ENCODE data around the gene AUTS2.

- no peak for TF ChIP-seq CTCF (IDR thresholded peaks at IDR 0.05)
- TF ChIP-seq POLR2AphosphoS5 (IDR thresholded peaks at IDR 0.05; ENCODE audit: low read depth, low read length): no peak
- TF ChIP-seq, protein P1, sequence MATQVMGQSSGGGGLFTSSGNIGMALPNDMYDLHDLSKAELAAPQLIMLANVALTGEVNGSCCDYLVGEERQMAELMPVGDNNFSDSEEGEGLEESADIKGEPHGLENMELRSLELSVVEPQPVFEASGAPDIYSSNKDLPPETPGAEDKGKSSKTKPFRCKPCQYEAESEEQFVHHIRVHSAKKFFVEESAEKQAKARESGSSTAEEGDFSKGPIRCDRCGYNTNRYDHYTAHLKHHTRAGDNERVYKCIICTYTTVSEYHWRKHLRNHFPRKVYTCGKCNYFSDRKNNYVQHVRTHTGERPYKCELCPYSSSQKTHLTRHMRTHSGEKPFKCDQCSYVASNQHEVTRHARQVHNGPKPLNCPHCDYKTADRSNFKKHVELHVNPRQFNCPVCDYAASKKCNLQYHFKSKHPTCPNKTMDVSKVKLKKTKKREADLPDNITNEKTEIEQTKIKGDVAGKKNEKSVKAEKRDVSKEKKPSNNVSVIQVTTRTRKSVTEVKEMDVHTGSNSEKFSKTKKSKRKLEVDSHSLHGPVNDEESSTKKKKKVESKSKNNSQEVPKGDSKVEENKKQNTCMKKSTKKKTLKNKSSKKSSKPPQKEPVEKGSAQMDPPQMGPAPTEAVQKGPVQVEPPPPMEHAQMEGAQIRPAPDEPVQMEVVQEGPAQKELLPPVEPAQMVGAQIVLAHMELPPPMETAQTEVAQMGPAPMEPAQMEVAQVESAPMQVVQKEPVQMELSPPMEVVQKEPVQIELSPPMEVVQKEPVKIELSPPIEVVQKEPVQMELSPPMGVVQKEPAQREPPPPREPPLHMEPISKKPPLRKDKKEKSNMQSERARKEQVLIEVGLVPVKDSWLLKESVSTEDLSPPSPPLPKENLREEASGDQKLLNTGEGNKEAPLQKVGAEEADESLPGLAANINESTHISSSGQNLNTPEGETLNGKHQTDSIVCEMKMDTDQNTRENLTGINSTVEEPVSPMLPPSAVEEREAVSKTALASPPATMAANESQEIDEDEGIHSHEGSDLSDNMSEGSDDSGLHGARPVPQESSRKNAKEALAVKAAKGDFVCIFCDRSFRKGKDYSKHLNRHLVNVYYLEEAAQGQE (IDR thresholded peaks at IDR 0.05; ENCODE audit: insufficient read depth in 1 of 2, low read depth in 2 of 2, low read length in 1 of 2): no peak
- TF ChIP-seq SIN3A (IDR thresholded peaks at IDR 0.05; ENCODE audit: borderline replicate concordance, insufficient read depth, low read depth, low read length): no peak
Observed at GRCh38 chr7:69895446-69895845, 297.2 kb downstream of the AUTS2 start.

Measured in Panc1 (cell line).